GM18526 (cell line): ENCODE results near the gene THSD7A.

Experiments
- POLR2A ChIP-seq: IDR thresholded peaks from 3 replicates; pipeline ENCODE4 v1.6.1; 2011; ENCODE audit not compliant: insufficient read length; ENCODE audit errors: extremely low read depth

THSD7A gene

DNA sequence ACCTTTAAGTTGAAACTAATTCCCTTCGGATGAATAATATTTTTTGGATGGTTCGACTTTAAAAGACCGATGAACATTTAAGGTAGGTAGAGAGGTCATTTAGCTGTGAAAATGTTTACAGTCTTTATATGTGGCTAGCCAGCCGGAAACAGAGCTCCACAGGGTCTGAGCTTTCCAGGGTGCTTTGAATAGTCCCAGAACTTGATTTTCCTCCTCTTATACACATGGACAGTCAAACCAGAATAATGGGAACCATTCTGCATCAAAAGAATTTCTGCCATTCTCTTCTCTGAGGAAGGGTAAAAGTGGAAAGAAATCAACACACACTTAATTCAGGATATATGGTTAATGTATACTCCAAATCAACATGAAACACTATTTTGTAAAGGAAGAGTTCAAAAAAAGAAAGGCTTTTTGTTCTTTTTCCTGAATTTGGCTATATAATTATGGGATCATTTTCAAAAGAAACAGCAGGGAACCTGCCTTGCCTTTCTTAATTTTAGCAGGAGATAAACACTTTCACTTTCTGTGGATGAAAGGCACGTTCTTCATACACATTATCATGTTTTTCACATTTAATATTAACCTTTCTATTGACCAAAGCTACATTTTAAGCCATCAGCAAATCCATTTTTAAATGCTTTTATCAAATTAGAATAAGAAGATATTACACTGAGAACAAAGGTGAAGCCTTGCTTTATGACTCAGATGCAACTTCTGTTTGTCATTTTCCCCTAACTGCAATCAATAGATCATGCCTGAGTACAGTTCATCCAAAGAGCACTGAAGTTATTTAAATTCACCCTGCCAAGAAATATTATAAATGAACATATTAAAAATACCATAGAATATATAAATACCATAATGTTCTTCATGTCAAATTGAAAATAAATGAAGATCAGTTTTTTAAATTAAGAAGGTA is 307.3 kb downstream of the THSD7A start:
- no peak for TF ChIP-seq POLR2A

DNA sequence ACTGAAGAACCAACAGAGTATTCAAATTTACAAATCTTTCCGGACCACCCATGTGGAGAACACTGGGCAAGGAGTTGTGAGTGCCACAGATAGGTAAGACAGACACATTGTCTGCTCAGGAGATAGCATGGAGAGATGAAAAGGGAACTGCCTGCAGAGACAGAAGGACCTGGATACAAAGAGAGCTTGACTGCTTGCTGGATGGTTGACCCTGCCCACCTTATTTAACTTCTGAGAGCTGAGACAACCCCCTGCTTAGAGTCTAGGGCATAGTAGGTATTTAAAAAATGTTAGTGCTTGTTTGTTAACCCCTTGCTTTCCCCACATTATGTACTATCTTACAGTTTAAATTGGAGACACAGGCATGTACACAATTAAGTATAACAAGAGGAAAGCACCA is 314.1 kb downstream of the THSD7A start:
- no peak for TF ChIP-seq POLR2A

DNA sequence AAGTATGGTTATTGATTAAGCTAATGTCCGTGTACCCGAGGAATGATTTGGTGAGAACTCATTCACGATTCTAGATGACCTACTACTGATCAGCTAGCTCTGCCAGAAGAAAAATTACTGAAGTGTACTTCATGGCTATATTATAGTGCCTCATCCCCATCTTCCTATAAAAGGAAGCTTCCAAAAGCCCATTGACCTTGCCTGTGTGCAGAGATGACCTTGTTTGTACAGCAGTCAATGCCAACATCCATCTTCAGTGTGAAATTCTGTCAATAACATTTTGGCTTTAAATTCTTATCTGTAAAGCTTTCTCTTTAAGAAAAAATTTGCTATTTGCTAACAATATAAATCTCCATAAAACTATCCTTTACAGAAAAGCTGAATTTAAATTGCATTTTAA is 315.7 kb downstream of the THSD7A start:
- TF ChIP-seq POLR2A: no peak

DNA sequence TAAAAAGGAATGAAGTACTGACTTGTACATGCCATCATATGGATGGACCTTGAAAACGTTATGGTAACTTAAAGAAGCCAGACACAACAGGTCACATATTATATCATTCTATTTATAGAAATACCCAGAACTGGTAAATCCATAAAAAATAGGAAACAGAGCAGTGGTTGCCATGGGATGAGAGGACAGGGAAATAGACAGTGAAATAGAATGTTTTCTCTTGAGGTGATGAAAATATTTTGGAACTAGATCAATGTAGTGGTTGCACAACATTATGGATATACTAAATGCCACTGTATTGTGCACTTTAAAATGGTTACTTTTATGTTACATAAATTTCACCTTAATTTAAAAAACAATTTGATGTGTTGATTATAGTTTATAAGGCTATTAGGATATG is 318.5 kb downstream of the THSD7A start:
- TF ChIP-seq POLR2A: no peak

DNA sequence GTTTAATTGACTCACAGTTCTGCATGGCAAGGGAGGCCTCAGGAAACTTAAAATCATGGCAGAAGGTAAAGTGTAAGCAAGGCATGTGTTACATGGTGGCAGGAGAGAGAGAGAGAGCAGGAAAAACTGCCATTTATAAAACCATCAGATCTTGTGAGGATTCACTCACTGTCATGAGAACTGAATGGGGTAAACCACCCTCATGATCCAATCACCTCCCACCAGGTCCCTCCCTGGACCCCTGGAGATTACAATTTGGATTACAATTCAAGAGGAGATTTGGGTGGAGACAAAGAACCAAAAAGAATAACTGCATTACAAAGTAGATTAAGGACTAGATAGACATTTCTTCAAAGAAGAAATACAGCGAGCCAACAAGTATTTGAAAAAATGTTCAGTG is 324.1 kb downstream of the THSD7A start:
- no peak for TF ChIP-seq POLR2A

DNA sequence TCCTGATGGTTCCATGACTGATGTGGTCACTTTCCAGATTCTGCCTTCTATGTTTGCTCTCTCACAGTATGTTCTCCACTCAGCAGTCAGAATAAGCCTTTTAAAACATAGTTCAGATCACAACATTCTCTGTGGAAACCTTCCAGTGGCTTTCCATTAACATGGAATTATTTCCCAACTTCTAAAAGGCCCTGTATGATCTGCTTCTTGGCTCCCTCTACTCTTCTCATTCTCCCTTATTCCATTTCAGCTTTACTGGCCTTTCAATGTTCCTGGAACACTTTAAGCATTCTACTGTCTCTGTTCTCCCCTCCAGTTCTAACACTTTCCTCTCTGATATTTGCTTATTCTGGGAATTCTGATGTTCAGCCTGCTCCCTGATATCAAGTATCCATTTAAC is 325.6 kb downstream of the THSD7A start:
- no peak for TF ChIP-seq POLR2A

DNA sequence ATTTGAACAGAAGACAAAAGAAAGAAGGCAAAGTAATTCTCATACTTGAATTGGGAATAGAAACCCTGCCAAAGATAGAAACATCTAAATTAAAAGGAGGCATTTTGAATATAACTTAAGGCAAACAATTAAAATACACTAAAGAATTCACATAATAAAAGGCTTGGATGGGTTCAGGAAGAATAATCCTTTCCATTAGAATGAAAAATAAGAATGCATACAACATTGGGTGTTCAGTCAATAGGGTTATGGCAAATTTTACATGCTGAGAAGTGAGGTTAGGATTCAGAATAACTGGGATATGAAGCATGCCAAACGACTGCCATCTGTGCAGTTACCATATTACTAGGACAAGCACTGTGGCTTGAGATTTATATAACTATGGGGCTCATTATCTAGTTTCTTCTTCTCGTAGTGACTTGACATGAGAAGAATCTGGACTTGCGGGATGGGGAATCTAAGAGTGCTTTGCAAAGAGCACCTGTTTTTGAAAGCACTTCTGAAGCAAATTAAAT is 326.5 kb downstream of the THSD7A start:
- TF ChIP-seq POLR2A: no peak

DNA sequence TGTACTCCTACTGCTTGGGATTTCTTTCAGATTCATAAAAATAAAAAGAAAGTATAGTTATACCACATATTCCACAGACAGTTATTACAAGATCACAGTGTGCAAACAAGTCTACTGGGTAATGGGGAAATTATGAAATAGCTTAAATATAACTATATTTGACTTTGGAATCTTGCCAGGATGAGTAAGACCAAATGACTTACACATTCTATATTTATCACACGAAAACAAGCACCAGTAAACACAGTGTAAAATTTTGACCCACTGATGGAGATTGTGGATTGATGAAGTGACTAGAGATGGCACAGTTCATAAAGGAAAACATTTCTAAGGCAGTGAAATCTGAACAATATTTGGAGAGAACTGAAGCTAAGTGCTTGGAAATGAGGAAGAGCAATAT is 339.7 kb downstream of the THSD7A start:
- no peak for TF ChIP-seq POLR2A

DNA sequence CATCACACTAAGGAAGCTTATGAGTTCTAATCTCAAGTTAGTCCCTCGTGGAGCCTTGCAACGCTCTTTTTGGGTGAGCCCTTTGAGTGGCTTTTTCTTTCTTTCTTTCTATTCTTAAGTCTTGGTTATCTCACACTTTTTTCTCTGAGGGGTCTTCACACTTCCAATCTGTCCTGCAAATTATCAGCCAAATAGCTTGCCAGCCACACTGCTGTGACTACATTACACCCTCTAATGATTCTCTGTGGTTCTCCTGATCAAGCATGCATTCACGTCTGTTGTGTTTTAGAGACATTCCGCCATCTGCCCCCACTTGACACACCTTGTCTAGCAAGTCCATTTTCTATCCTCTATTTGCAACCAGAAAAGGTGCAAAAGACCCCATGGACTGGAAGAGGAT is 340.2 kb downstream of the THSD7A start:
- TF ChIP-seq POLR2A: no peak

DNA sequence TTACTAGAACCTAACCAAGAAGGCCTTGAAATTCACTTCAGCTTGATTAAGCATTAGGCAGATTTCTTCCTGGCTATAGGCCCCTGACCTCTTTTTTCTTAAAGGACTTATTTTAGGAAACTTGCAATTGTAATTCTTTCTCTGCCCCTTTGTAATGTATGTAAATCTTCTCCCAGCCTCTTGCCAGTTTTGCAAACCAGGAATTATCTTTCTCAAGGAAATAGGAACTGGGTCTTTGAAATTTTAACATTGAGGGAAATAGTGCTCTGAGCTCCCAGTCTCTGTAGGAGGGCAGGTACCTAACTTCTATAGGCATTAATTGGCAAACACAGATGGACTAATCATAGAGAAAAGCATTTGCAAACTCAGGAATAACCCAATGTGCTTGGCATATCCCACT is 342.7 kb downstream of the THSD7A start:
- no peak for TF ChIP-seq POLR2A

DNA sequence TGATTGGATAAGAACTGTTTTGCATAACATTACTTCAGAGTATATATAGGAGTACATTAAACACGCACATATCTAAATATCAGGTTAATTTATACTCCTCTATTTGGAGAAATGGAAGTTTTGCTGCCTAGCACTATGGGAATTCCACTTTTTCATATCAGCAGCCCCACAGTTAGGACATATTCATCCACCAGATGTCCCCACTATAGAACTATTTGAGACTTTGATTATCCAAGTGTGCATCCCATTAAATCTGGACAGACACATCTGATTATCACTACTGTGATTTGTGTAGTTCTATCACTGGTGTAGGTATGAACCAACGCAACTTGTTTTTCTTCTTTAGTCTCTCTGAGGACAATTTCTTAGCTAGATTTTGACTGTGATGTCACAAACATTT is 345.7 kb downstream of the THSD7A start:
- TF ChIP-seq POLR2A: no peak

DNA sequence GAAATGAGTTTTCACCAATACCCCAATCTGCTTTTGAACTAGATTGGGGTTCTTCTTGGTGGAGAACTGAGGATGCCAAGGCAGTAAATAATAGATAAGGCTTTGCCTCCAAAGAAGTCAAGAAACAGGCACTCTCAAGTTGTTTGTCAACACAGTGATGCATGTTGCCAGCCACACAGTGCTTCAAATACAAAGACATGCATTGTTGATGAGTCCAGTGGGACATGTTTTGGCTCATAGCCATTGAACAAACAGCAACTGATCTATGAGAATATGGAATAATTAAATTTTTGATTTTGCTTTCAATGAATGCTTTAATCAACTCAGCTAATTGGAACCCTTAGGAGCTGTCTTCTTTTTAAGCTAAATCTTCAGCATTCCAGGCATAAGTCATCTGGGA is 346.4 kb downstream of the THSD7A start:
- no peak for TF ChIP-seq POLR2A

DNA sequence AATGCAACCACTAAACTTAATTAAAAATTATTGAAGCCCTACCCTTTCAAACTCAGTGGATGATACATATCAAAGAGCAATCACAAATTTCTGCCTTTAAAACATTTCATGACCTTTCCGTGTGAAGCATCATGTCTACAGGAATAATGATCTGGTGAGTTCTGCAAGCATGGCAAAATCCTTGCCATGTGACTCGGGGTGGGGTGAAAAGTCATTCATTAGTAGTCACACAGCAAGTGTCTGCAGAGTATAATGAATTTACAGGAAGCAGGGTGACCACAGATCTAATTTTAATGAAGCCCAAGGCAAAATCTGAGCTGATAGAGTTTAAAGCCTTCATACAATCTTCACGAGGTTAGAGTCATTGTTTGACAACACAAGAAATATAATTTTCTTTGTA is 351.9 kb downstream of the THSD7A start:
- TF ChIP-seq POLR2A: no peak

DNA sequence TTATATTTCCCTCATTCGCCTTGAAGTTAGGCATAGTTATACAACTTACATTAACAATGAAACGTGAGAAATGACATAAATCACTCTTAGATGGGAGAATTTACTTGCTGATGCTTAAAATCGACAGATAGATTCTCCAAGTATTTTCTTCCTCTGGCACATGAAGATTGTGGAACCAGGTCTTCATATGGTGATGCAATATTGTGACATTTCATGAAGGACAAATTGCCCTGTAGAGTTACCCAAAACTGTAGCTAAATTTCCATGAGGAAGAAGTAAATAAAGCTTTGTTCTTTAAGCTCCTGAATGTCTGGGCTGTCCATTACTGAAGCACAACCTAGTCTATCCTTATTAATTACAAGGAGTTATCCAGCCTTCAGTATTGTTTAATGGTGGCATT is 353.1 kb downstream of the THSD7A start:
- TF ChIP-seq POLR2A: no peak

DNA sequence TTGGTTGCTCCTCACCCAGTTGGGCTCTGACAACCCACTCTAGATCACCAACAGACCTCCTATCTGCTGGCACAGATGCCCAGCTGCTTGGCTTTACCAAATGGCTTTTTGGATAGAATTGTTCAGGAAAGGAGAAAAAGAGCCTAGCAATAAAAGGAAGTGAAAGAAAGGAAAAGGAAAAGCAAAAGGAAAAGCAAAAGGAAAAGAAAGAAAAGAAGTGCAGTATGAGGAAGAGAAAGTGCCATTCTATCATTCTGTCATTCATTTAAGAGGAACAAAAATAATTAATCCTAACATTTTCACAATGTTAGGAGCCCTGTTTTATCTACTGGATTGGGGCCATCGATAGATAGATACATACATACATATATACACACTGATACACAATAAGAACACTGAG is 353.6 kb downstream of the THSD7A start:
- no peak for TF ChIP-seq POLR2A

DNA sequence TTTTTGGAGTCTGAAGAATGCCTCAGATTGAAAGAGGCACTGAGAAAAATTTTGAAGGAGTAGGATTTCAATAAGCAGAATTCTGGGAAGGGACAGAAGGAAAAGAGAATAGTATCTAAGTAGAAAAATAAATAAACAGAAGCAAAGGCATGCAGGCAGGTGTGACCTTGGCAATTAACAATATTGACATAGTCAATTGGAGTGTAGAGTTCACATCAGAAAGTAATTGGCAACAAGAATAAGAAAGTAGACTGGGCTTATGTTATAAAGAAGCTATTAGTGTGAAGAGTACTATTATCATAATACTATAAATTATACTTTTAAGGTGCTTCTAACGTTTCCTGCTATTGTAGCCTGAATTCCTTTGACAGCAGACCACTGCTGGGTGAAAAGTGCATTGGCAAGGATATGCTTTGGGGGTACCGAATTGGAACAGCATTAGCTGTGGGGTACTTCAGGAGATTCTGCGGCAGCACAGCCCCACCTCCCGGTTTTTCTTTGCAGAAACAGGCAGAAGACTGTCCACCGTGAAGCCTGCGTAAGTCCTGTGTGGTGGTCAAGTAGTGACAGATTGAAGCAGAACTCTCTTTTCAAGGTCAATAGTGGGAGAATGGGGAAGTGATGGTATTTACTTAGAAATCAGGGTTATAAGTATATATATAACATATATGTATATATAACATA is 357.0 kb downstream of the THSD7A start:
- TF ChIP-seq POLR2A: no peak
